GM19328 (cell line): ENCODE results near the gene NFAT5.
"Not testable (repeated sequence)": the region's sequence is repeated elsewhere in the genome, so short reads cannot be mapped to it uniquely, and the experiment has no call there.

ENCODE experiments used
- ATAC-seq: cut with Tn5 transposase; IDR thresholded peaks from one replicate; pipeline ENCODE4 v1.9.1; 2021; ENCODE audit warnings: mild to moderate bottlenecking, moderate library complexity; ENCODE audit not compliant: unreplicated experiment

Gene NFAT5

DNA sequence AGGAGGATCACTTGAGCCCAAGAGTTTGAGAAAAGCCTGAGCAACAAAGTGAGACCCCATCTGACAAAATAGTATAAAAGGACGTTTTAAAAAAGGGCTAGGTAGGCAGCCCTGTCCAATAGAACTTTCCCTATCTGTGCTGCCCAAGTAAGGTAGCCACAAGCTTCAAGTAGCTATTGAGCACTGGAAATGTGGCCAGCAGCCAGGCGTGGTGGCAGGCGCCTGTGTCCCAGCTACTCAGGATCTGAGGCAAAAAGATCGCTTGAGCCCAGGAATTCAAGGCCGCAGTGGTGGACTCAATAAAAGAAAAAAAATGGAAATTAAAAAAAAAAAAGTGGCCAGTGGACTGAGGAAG lies 162.1 kb downstream of the NFAT5 start:
- ATAC-seq = no peak

DNA sequence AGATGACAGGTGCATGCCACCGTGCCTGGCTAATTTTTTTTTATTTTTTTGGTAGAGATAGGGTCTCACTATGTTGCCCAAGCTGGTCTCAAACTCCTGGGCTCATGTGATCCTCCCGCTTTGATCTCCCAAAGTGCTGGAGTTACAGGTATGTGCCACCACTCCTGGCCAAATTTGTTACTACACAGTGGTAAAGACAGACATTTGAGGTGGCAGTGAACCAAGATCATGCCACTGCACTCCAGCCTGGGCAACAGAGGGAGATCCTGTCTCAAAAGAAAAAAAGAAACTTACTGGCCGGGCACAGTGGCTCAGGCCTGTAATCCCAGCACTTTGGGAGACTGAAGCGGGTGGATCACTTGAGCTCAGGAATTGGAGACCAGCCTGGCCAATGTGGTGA lies 163.3 kb downstream of the NFAT5 start:
- not testable (repeated sequence) for ATAC-seq

DNA sequence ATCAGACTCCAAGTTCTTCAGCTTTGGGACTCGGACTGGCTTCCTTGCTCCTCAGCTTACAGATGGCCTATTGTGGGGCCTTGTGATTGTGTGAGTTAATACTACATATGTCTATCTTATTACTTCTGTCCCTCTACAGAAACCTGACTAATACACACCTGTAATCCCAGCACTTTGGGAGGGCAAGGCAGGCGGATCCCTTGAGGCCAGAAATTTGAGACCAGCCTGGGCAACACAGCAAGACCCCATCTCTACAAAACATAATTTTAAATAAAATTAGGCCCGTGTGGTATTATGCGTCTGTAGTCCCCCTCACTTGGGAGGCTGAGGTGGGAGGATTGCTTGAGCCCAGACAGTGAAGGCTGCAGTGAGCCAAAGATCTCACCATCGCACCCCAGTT lies 165.5 kb downstream of the NFAT5 start:
- ATAC-seq = not testable (repeated sequence)

DNA sequence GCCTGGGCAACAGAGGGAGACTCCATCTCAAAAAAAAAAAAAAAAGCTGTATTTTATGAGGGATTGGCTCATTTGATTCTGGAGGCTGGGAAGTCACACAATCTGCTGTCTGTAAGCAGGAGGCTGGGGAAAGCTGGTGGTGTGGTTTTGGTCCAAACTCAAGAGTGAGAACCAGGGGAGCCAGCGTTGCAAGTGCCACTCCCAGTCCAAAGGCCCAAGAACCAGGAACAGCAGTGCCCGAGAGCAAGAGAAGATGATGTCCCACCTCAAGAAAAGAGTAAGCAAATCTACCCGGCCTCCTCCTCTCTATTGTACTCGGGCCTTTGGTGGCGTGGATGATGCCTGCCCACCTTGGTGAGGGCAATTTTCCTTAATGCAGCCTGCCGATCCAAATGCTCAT lies 166.3 kb downstream of the NFAT5 start:
- no peak for ATAC-seq

DNA sequence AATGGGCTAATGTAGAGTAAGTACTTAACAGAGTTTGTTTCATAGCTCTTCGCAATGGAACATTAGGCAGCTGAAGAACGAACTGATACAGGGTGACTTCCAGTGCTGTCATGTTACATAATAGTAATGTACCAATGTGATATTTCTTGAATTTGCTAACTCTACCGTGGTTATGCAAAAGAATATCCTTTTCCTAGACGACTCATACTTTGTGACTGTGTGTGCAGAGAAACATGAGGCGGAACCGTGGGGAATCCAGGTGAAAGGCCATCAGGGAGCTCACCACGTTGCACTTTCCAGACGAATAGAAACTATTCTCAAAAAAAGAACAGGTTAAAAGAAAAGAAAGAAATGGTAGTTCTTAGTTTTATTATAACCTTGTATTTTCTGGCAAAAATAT lies 175.8 kb downstream of the NFAT5 start:
- ATAC-seq = no peak

DNA sequence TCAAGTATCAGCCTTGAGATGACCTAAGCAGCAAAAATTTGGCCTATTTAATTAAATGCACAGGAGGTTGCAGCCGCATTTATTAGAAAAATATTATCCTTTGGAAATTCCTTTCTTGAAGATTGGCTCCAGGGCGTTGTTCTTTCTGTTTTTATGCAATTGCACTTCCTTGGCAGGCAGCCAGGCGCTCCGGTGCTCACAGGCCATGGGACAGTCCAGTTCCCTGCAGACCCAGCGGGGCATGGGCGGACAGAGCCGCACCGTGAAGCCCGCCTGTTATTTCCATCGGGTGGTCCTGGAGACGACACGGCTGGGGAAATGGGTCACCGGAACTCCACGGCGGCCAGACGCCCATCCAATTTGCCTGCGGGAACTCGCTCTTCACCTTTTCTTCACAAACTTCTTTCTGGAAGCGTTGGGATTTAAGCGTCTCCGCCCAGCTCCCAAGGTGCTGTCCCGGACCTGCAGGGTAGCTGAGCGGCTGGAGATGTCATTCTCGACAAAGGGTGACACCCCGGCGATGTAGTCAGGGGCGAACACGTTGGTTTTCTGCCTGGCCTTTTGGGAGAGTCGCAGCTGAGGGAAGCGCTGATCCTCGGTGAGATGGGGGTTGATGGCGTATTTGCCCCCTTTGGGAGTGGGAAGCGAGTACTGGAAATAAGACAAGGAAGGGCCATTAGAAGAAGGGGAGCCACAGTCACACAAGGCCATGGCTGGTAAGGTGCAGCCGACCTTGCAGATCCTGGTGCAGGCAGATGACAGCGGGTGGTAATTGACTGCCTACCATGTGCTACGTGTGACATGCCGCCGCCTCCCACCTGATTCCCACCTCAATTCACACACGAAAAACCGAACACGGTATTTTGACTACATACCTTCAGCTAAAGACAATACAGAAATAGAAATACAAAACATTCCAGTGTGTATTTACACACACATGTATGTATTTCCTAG lies 176.5 kb downstream of the NFAT5 start:
- no peak for ATAC-seq

DNA sequence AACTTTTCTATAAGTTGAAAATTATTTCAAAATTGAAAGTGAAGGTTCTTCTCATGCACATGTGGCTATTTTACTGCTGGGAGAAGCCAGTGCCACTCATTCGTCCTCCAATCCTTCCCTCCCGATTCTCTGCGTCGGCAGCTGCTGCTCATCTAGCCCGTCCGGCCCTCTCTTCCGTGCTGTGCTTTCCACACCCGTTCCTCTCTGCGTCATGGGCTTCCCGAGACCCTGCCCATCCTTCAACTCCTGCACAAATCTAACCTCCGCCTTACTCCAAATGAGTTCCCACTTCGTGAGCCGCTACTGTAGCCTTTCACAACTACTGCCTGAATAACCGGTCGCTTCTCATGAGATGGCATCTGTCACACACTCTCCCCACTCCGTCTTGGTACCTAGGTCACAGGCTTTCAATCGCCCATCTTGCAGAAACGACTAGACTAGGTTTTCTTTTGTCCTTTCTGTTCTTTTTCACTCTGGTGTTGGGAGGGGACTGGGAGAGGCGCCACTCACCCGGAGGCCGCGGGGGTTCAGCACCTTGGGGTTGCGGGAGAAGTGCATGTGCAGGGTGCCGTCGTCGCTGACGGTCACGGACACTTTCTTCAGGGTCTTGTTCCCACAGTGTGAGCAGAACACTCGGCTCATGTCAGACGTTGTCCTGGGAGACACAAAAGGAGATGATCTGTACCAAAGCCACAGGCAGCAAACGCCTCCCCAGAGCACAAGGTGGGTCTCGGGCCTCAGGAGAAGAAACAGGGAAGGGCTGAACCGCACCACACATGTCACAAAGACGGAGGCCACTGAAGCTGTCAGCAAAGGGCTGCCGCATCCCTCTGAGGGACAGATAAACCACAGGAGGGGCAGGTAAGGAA lies 178.8 kb downstream of the NFAT5 start:
- no peak for ATAC-seq

DNA sequence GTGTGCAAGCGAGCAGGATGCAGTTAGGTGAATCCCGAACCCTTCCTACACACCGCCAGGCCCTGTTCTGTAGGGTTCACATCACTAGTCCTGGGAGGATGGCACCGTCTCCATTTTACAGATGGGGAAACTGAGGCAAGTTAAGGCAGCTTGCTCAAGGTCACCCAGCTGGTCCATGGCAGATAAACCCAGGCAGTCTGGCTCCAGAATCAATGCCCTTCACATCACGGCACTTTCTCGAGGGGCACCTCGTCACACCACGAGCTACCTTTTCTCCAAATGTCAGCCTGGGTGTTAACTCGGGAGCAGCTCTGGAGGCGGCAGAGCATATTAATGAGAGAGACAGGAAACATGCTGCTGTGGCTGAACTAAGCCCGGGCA lies 179.5 kb downstream of the NFAT5 start:
- ATAC-seq = no peak

DNA sequence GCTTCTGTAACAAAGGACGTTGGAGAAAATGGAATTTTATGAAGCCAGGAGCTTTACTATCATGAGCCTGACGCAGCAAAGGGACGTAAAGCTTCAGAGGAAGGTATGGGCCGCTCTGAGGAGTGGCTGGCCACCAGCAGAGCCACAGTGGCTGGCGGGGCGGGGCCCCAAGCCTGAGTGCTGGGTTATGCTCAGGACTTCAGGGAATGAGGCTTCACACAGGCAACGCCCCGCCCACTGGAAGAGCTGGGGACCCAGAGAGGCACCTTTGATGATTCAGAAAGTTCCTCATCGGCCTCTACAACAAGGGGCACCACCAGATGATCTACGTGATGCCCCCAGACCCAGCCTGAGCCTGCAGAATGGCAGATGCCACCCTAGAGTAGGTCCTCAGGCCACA lies 180.2 kb downstream of the NFAT5 start:
- no peak for ATAC-seq

DNA sequence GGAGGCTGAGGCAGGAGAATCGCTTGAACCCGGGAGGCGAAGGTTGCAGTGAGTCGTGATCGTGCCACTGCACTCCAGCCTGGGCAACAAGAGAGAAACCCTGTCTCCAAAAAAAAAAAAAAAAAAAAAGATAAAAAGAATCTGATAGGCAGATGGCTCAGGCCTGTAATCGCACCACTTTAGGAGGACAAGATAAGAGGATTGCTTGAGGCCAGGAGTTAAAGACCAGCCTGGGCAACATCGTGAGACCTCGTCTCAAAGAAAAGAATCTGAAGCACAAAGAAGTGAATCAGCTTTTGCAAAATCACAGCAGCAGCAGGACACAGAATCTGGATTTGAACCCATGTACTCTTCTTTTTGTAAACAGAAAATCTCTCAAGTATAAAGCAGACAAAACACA lies 181.3 kb downstream of the NFAT5 start:
- ATAC-seq = no peak

DNA sequence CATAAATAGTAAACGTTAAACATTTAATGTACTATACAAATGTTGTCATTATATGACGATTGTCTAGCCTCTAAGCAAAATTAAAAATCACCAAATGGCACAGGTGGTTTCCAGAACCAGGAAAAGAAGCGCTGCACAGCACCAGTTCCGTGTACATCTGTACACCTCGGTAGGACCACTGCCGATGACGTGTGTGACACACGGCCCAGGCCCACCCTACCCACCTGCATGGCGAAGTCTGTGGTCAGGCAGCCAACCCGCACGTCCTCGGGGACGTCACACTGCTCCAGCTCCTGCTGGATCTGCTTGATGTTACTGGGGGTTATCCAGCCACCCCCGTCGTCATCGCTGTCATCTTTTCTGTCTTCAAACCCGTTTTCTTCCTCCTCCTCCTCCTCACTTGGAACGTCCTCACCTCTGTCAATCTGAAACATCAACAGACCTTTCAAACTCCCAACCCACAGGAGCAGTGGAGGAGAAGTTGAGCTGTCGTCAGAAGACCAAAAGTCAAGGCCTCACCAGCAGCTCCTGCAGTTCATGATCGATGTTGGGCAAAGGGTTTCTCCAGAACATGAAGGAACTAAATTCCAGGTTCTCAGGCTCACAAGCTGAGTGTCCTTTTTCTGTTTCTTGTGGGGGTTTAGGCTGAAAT lies 183.1 kb downstream of the NFAT5 start:
- ATAC-seq = no peak

DNA sequence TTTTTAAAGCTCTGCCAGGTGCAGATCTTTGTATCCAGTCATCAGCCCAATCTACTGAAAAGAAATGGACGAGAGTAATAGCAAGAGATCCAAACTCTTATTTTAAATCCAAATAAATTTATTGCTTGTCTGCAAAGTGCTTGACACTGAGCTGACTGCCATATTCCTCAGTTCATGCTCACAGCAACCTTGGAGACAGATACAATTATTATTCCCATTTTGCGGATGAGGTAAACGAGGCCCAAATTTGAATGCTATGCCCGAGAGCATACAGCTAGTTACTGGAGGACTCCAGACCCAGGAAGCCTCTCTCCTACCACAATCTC lies 188.3 kb downstream of the NFAT5 start:
- no peak for ATAC-seq
